ENCODE results near the gene NYAP2.

- TF ChIP-seq, protein P1, sequence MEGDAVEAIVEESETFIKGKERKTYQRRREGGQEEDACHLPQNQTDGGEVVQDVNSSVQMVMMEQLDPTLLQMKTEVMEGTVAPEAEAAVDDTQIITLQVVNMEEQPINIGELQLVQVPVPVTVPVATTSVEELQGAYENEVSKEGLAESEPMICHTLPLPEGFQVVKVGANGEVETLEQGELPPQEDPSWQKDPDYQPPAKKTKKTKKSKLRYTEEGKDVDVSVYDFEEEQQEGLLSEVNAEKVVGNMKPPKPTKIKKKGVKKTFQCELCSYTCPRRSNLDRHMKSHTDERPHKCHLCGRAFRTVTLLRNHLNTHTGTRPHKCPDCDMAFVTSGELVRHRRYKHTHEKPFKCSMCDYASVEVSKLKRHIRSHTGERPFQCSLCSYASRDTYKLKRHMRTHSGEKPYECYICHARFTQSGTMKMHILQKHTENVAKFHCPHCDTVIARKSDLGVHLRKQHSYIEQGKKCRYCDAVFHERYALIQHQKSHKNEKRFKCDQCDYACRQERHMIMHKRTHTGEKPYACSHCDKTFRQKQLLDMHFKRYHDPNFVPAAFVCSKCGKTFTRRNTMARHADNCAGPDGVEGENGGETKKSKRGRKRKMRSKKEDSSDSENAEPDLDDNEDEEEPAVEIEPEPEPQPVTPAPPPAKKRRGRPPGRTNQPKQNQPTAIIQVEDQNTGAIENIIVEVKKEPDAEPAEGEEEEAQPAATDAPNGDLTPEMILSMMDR (IDR thresholded peaks at IDR 0.05; ENCODE audit: low read length) = no peak
- TF ChIP-seq EZH2 (IDR thresholded peaks at IDR 0.05; ENCODE audit: borderline replicate concordance, low read length) = no peak
Observed at GRCh38 chr2:225694664-225695063, 295.2 kb downstream of the NYAP2 start.
